Measurements from ENCODE around the gene LY6G6C. TPM values are rescaled to one million over a fixed set of nuclear protein-coding genes. Genes with fewer than 3 reads are reported as not detected.
A peak's percentile ranks its signal among the peaks of the same experiment; 100 is the strongest.

The LY6G6C gene
- total RNA-seq, 1 experiment from 2014 or later, result not detected

- Mint-ChIP-seq H3K4me1 (ENCODE audit: low read depth, unreplicated experiment) (no peaks in the 10 kb centered on the region), H3K9me3 (ENCODE audit: low read depth, unreplicated experiment) (no peaks in the 10 kb centered on the region), H3K4me3 (ENCODE audit: low read depth, unreplicated experiment) (no peak overlapping the region), H3K27me3 (ENCODE audit: unreplicated experiment) (no peaks in the 10 kb centered on the region), H3K36me3 (ENCODE audit: insufficient read depth, unreplicated experiment) (peaks cover 35% of the 10 kb centered on the region), H3K27ac (ENCODE audit: unreplicated experiment) (no peak overlapping the region)
- no peak for DNase-seq
- CTCF ChIA-PET, result interaction anchor here (1.1 kb wide), 1 partner anchor 14 kb away, joined by 6 read pairs; the partner anchor contains the start of gene MSH5
- BruUV-seq (replicated peaks), result no TSS peak
- intact Hi-C loops (cut with micrococcal nuclease; ENCODE audit: unreplicated experiment), result no loop called here
- TF ChIP-seq CTCF (IDR thresholded peaks at IDR 0.05; ENCODE audit: unreplicated experiment), result no peak
These were observed 31.3 kb upstream of the LY6G6C start for GRCh38 chr6:31752739-31753319.

GRCh38 chr6:31750411-31751022 is 29.0 kb upstream of the LY6G6C start:
- DNase-seq, result no peak
- TSS peak; percentile 5 for BruUV-seq (replicated peaks)
- TF ChIP-seq CTCF (IDR thresholded peaks at IDR 0.05; ENCODE audit: unreplicated experiment), result no peak
- CTCF ChIA-PET, result interaction anchor here (1.0 kb wide), 1 partner anchor 11 kb away, joined by 5 read pairs; the partner anchor contains the start of gene MSH5
- Mint-ChIP-seq H3K36me3 (ENCODE audit: insufficient read depth, unreplicated experiment) (peaks cover 42% of the 10 kb centered on the region), H3K4me1 (ENCODE audit: low read depth, unreplicated experiment) (no peaks in the 10 kb centered on the region), H3K4me3 (ENCODE audit: low read depth, unreplicated experiment) (no peak overlapping the region), H3K27me3 (ENCODE audit: unreplicated experiment) (no peaks in the 10 kb centered on the region), H3K9me3 (ENCODE audit: low read depth, unreplicated experiment) (no peaks in the 10 kb centered on the region), H3K27ac (ENCODE audit: unreplicated experiment) (no peak overlapping the region)
- intact Hi-C loops (cut with micrococcal nuclease; ENCODE audit: unreplicated experiment), result no loop called here

GRCh38 chr6:31749301-31750036 is 27.9 kb upstream of the LY6G6C start:
- Mint-ChIP-seq H3K36me3 (ENCODE audit: insufficient read depth, unreplicated experiment) (peaks cover 49% of the 10 kb centered on the region), H3K4me3 (ENCODE audit: low read depth, unreplicated experiment) (no peak overlapping the region), H3K9me3 (ENCODE audit: low read depth, unreplicated experiment) (no peaks in the 10 kb centered on the region), H3K27ac (ENCODE audit: unreplicated experiment) (no peak overlapping the region), H3K27me3 (ENCODE audit: unreplicated experiment) (no peaks in the 10 kb centered on the region), H3K4me1 (ENCODE audit: low read depth, unreplicated experiment) (no peaks in the 10 kb centered on the region)
- DNase-seq, result no peak
- TF ChIP-seq CTCF (IDR thresholded peaks at IDR 0.05; ENCODE audit: unreplicated experiment), result no peak
- no TSS peak for BruUV-seq (replicated peaks)
- CTCF ChIA-PET, result interaction anchor here (1.0 kb wide), 1 partner anchor 10 kb away, joined by 5 read pairs; the partner anchor contains the start of gene MSH5
- intact Hi-C loops (cut with micrococcal nuclease; ENCODE audit: unreplicated experiment), result no loop called here

- TF ChIP-seq CTCF (IDR thresholded peaks at IDR 0.05; ENCODE audit: unreplicated experiment), result no peak
- Mint-ChIP-seq H3K4me1 (ENCODE audit: low read depth, unreplicated experiment) (peaks cover 22% of the 10 kb centered on the region), H3K36me3 (ENCODE audit: insufficient read depth, unreplicated experiment) (peaks cover 81% of the 10 kb centered on the region), H3K9me3 (ENCODE audit: low read depth, unreplicated experiment) (no peaks in the 10 kb centered on the region), H3K4me3 (ENCODE audit: low read depth, unreplicated experiment) (no peak overlapping the region), H3K27ac (ENCODE audit: unreplicated experiment) (no peak overlapping the region), H3K27me3 (ENCODE audit: unreplicated experiment) (no peaks in the 10 kb centered on the region)
- DNase-seq, result no peak
- CTCF ChIA-PET, result no interaction called here
- no TSS peak for BruUV-seq (replicated peaks)
- intact Hi-C loops (cut with micrococcal nuclease; ENCODE audit: unreplicated experiment), result no loop called here
These were observed 22.9 kb upstream of the LY6G6C start for GRCh38 chr6:31744422-31744821.
